Thoracic aorta (tissue), 2 donors: Measurements from ENCODE around the gene TMPRSS11F. TPM values are rescaled to one million over a fixed set of nuclear protein-coding genes. Genes with fewer than 3 reads are reported as not detected.

Experiments used
- ATAC-seq: fragments of 150-250 bp; one replicate; pipeline ENCODE4 v1.8.0; 2017; ENCODE audit warnings: low read depth; ENCODE audit not compliant: insufficient number of reproducible peaks, low FRiP score
- DNase-seq: peaks from one replicate; pipeline ENCODE4 v3.0.0-alpha.2; 2020; ENCODE audit warnings: low spot score
- H3K27ac ChIP-seq, 2 donors: fragments of 200-600 bp; sonication (generic); 1 replicate in 1 of 2; 2 replicates in 1 of 2; pipeline ENCODE4 v1.5.1; 2016; ENCODE audit warnings: mild to moderate bottlenecking in 2 of 2, moderate library complexity in 2 of 2
- H3K27me3 ChIP-seq: fragments of 200-600 bp; sonication (generic); replicated peaks from 2 replicates; pipeline ENCODE4 v1.6.0; 2016; ENCODE audit warnings: mild to moderate bottlenecking; ENCODE audit not compliant: insufficient read depth
- H3K36me3 ChIP-seq: fragments of 200-600 bp; sonication (generic); one replicate; pipeline ENCODE4 v1.5.1; 2016
- H3K4me1 ChIP-seq, 2 donors: fragments of 200-600 bp; sonication (generic); 1 replicate in 1 of 2; 2 replicates in 1 of 2; pipeline versions ENCODE4 v1.5.1 to v1.6.0; 2016; ENCODE audit warnings: low read depth in 2 of 2, mild to moderate bottlenecking in 1 of 2; ENCODE audit not compliant: control insufficient read depth in 1 of 2
- H3K4me3 ChIP-seq: fragments of 200-600 bp; sonication (generic); 2 replicates; pipeline ENCODE4 v1.5.1; 2016; ENCODE audit warnings: mild to moderate bottlenecking
- H3K9me3 ChIP-seq: fragments of 200-600 bp; sonication (generic); 2 replicates; pipeline ENCODE4 v1.5.1; 2016
- total RNA-seq, 2 donors: library from RNA; depleted of rRNA; stranded (reverse); fragments of >200 nt; gene quantifications; one replicate each; pipeline versions ENCODE4 v1.1.0 to v1.2.3, GENCODE V29; 2016
- TF ChIP-seq, protein P1 (sequence below): fragments of 200-600 bp; sonication (generic); IDR thresholded peaks from one replicate; pipeline ENCODE4 v1.5.1; 2019; ENCODE audit warnings: antibody characterized with exemption

TMPRSS11F gene
- total RNA-seq, 2 donors from 2014 or later = 0.28 TPM; not detected in 1

DNA sequence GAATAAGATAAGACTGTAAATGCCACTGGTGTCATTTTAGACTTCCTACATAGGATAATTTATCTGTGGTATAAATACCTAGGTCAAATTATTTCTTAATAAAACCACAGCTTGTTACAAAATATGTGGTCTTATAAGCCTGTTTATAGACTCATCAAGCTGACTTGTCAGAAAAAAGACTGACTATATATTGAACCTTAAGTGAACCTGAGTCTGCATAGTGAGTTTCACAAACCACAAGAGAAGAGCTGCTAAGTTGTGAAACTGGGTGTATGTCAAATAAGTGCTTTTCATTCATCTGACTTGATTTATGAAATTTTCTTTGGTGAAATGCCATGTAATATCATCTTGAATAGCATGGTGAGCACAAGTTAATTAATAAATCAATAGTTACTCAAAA lies 118.0 kb downstream of the TMPRSS11F start:
- TF ChIP-seq, protein P1, sequence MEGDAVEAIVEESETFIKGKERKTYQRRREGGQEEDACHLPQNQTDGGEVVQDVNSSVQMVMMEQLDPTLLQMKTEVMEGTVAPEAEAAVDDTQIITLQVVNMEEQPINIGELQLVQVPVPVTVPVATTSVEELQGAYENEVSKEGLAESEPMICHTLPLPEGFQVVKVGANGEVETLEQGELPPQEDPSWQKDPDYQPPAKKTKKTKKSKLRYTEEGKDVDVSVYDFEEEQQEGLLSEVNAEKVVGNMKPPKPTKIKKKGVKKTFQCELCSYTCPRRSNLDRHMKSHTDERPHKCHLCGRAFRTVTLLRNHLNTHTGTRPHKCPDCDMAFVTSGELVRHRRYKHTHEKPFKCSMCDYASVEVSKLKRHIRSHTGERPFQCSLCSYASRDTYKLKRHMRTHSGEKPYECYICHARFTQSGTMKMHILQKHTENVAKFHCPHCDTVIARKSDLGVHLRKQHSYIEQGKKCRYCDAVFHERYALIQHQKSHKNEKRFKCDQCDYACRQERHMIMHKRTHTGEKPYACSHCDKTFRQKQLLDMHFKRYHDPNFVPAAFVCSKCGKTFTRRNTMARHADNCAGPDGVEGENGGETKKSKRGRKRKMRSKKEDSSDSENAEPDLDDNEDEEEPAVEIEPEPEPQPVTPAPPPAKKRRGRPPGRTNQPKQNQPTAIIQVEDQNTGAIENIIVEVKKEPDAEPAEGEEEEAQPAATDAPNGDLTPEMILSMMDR = no peak
- ATAC-seq (no peak), DNase-seq (no peak)
- H3K27me3 ChIP-seq = no peaks in the 10 kb centered on the region
- no peak overlapping the region for H3K4me3 ChIP-seq
- H3K9me3 ChIP-seq = no peaks in the 10 kb centered on the region
- no peaks in the 10 kb centered on the region for H3K4me1 ChIP-seq
- H3K27ac ChIP-seq = no peak overlapping the region
- no peaks in the 10 kb centered on the region for H3K36me3 ChIP-seq

Other genes starting within 250 kb of the TMPRSS11F start
- not detected for gene TMPRSS11D, start 245.9 kb downstream of the TMPRSS11F start, total RNA-seq
- not detected for gene TMPRSS11A, start 166.4 kb downstream of the TMPRSS11F start, total RNA-seq
- gene TMPRSS11B, start 115.8 kb upstream of the TMPRSS11F start, total RNA-seq = not detected
- gene YTHDC1, start 220.2 kb upstream of the TMPRSS11F start, total RNA-seq = 10 to 100 TPM; 37.0 to 89.9 TPM